Measurements from ENCODE around the gene NCOA3. TPM values are rescaled to one million over a fixed set of nuclear protein-coding genes. Genes with fewer than 3 reads are reported as not detected.
A peak's percentile ranks its signal among the peaks of the same experiment; 100 is the strongest.

Gene NCOA3
- total and polyA plus RNA-seq, 10 of the 15 experiments (the other 5 are each of a cell fraction or from before 2014, with no cell fraction given), result 16.9 to 96.2 (median 73.6) TPM

- TF ChIP-seq ZBTB4 (CRISPR knock-in tag; IDR thresholded peaks at IDR 0.05) (no peak), NKRF (conservative IDR thresholded peaks at IDR 0.05) (no peak; the same call in none of the 2 replicates), RAD21 (IDR thresholded peaks at IDR 0.05; ENCODE audit: insufficient read depth, low read depth, low read length) (peak; percentile 9; the same call in 1 of the 2 replicates), RELA (IDR thresholded peaks at IDR 0.05; ENCODE audit: borderline replicate concordance, partially characterized antibody) (no peak), SMAD1 (IDR thresholded peaks at IDR 0.05; ENCODE audit: low read depth, partially characterized antibody) (peak; percentile 13), CREB1 (IDR thresholded peaks at IDR 0.05; ENCODE audit: low read depth) (peak; percentile 59; the same call in 1 of the 2 replicates), IRF5 (IDR thresholded peaks at IDR 0.05; ENCODE audit: borderline replicate concordance) (0 out of 2 replicates have a peak, but pooled peaks have one; percentile 28), JUNB (IDR thresholded peaks at IDR 0.05) (peak; percentile 49), TAF1 (IDR thresholded peaks at IDR 0.05; ENCODE audit: borderline replicate concordance, low read depth, low read length) (peak; percentile 13; the same call in 1 of the 2 replicates), IKZF2 (IDR thresholded peaks at IDR 0.05) (peak; percentile 86 to 89), CTCF (IDR thresholded peaks at IDR 0.05 in 2 of 3, conservative IDR thresholded peaks at IDR 0.05 in 1 of 3; ENCODE audit: control insufficient read depth in 2 of 3, extremely low read depth in 1 of 3, insufficient read depth in 1 of 3, low read depth in 3 of 3, low read length in 3 of 3) (no peak), TCF12 (IDR thresholded peaks at IDR 0.05; ENCODE audit: low read depth, low read length) (peak; percentile 95), POLR2A (IDR thresholded peaks at IDR 0.05; ENCODE audit: low read depth, low read length) (peak; percentile 41; the same call in 1 of the 2 replicates), GABPA (IDR thresholded peaks at IDR 0.05; ENCODE audit: low read depth) (0 out of 2 replicates have a peak, but pooled peaks have one; percentile 24), MTA2 (IDR thresholded peaks at IDR 0.05; ENCODE audit: low read depth) (peak; percentile 83), TCF3 (IDR thresholded peaks at IDR 0.05; ENCODE audit: borderline replicate concordance, insufficient read depth, low read depth, low read length) (peak; percentile 91; the same call in 1 of the 2 replicates), DPF2 (IDR thresholded peaks at IDR 0.05) (peak; percentile 76), SREBF2 (IDR thresholded peaks at IDR 0.05; ENCODE audit: low read length) (no peak), ASH2L (IDR thresholded peaks at IDR 0.05; ENCODE audit: borderline replicate concordance, low read depth) (no peak), BHLHE40 (IDR thresholded peaks at IDR 0.05; ENCODE audit: borderline replicate concordance in 1 of 2, low read depth in 2 of 2, low read length in 1 of 2) (peak; percentile 52 to 70; a peak in 2 of 4 replicates), RAD51 (IDR thresholded peaks at IDR 0.05) (peak; percentile 51), CREM (IDR thresholded peaks at IDR 0.05; ENCODE audit: low read depth) (peak; percentile 66)
Measured at GRCh38 chr20:47468290-47469050, 33.2 kb upstream of the NCOA3 start (continued).

All from GM12878 (cell line).